GM21717 (cell line): ENCODE results near the gene ACTR10.
"Not testable (repeated sequence)": the region's sequence is repeated elsewhere in the genome, so short reads cannot be mapped to it uniquely, and the experiment has no call there.

ENCODE experiments used
- ATAC-seq: cut with Tn5 transposase; IDR thresholded peaks from one replicate; pipeline ENCODE4 v1.9.1; 2021; ENCODE audit warnings: mild to moderate bottlenecking, moderate library complexity; ENCODE audit not compliant: unreplicated experiment

Gene ACTR10

DNA sequence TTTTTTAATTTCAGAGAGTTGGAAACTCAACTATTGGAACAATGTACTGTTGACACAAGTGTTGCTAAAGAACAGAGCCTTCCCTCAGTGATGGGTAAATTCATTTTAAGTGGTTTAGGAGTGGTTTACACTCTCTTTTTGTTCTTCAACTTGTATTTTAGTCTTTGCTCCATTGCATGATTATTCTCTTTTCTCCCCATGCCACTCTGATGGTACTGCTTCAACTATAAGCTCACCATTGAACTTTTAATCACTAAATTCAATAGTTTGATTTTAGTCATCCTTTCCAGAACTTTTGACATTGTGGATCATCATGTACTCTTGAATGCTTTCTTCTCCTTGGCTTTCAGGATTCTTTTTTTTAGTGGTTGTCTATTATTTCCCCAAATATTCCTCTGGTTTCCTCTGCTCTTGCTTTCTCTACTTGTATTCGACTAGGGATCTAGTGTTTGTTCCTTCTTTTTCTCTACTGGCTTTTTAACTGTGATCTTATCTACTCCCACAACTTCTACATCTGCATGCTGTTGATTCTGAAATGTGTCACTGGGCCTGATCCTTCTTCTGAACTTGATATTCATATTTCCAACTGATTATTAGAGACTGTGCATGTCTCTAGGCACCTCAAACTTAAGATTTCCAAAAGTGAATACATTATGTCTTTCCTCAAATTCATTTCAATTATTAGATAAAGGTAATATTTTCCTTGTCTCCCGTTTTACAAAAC, 15.4 kb downstream of the ACTR10 start:
- ATAC-seq: no peak

DNA sequence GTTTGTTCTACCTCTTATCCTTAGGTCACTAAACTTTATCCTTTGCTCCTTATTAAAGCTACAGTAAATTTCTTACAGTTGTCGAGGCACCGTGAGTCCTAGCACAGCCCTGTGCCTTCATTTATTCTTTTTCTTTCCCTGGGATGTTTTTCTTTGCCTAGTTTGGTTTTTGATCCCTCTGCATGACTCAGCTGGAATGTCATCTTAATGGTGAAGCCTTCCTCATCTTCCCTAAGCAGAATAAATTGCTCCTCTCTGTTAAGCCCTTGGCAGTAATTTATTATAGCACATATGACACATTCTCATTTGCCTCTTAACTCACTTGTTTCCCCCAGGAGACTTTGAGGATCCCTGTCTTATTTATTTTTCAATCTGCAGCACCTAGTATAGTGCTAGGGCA, 16.6 kb downstream of the ACTR10 start:
- ATAC-seq: no peak

DNA sequence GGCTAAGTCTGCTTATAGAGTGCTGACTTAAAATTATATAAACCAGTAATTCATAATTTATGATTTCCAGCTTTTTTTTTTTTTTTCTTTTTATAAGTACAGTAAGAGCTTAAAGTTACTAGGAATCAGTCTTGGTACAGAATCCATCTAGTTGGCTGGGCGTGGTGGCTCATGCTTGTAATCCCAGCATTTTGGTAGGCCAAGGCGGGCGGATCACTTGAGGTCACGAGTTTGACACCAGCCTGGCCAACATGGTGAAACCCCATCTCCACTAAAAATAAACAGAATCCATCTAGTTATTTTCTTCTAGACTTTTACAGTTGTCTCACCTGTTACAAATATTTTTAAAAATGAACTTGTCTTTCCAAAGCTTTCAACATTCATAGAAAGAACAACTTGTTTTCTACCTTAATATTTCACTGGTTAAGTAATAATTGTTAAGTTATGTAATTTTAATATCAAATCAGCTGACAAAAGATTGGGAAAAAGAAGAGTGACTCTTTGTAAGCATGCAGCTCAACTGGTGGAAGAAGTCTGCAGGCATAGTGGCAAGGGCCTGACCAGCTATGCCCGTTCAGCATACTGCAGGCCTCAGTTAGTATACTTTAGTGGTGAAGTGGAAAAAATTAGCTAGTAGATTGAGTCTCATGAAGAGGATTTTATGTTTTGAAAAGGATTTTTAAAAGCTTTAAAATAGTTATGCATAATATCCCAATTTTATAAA, 27.3 kb downstream of the ACTR10 start:
- ATAC-seq: no peak

DNA sequence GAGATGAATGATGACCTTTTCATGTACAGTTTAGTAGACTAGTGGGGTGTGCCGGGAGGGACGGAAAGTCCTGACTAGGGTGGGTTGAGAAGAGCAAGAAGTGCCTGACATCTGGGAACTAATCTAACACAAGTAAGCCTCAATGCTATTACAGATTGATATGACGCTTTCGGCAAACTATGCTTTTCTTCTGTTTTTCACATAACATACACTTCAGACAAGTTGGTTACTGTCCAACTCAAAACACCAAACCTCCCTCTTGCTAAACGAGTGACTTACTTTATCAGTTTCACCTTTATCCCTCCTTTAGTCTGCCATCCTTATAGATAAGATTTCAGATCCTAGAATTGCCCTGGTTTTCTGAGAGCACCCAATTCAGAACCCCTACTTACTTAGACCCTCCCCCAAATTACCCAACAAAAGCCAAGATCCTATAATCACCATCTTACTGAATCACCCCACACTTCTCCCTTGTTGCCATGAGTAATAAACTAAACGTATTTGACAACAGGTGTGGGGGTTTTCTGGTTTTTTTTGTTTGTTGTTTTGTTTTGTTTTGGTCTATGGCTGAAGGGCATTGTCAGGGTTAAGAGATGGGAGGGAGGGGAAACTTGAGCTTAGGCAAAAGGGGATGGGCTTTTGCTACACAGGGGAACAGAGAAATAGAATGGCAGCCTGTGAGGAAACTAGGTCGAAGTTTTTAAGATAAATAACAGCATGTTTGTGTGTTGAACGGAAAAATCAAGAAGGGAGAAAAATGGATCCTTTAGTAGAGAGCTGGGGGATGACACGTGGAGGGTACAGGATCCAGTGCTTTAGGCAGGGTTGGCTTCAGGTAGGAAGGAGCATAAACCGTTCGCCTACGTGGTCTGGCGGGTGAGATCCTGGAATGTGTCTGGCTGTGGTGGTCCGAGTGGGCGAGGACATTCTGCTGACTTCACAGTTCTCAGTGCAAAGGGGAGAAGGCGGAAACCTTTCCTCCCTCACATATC, 38.6 kb downstream of the ACTR10 start:
- ATAC-seq: no peak

DNA sequence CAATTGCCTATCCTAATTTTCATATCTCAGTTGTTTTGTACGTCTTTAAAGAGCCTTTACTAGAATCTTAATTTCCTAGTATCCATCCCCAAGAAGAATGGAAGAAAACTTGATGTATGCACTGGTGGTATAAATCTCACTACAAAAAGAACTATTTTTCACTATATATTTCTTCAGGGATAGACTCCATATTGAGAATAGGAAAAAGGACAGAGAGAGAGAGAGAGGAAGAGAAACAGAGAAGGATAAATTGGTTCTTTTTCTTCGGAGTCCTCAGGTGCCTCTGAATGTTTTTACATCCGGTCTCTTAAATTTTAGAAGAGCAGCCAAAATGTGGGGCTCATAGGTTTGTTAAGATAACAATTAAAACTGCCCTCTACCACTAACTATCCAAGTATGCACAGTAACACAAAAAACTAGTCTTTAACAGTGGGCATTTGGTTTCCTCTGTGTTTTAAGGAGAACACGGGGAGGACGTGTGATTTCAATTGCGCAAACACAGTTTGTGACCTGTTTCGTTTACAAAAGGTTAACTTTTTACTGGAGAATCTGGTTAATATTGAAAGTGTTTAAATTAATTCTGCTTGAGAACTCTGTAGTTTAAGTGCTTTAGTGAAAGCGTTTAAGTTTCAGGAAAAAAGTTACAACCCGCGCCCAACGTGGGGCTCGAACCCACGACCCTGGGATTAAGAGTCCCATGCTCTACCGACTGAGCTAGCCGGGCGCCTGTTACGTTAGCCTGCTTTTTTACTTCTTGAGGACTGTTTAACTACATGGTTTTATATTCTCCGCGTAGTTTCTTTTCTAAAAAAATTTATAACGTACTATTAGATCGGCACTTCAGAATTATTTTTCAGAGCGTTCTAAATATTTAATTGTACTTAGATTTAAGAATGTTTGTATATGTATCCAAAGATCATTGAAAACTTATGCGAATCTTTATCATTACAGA, 39.6 kb downstream of the ACTR10 start:
- ATAC-seq: no peak

DNA sequence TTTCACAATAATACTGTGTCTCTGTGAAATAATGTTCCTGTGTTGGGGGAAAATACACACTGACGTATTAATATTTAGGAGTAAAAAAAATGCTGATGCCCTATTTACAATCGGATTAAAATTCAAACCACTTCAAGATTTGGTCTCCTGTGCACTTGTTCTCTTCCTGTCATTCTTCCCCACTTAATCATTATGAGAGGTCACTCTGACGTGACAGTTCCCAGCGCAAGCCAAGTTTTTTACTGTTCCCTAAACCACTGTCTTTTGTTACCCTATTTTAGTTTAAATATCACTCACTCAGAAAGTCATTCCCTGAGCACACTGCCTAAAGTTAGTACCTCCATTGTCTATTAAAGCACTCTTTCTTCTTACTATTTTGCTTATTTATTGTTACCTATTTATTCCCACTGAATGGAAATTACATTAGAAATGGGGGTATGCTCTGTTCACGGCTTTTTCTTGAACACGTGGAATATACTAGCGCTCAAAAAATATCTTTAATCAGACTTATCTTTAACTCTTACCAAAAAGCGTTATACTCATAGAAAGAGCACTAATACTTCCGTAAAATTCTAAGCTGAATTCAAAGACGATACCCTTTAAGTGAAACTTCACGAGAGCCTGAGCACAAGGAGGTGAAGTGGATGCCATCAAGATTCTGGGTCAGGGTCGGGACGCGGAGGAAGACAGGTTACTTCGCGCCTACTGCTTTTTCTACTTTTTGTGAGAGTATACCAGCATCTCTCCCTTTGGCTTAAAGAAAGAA, 44.0 kb downstream of the ACTR10 start:
- peak; percentile 36 for ATAC-seq

DNA sequence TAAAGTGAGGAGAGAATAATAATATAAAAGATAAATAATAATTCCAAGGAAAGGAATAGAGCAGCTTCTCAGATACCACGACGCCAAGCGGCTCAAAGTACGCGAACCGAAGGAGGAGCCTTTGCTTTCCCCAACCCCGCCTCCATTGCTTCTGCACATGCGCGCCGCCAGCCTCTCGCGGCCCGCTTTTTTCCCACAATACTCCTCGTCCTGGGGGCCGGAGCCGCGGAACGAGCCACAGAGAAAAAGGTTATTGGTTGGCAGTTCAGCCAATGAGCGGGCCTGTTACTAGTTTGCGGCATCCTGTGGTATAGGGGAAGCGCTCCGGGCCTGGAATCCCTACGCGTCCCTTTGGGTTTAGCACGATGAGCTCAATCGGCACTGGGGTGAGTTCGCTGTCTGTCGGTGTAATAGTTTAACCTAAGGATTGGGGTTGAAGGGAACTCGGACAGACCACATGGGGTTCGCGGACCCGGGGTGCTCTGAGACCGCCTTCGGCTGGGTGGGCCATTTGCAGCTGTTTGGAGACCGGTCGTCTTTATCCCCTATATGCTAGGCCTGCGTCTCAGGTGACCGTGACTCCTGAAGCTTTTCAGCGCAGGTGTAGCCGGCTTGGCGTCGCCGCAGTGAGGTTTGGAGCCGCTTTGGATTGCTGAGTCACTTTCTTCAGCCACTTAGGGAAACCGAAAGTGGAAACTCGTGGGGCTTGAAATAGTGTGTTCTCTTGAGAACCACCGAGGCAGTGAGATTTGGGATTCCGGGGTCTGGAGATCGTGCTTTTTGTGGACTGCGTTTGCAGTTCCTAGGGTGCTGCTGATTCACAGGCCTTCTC, 44.8 kb downstream of the ACTR10 start, which contains the start of gene PSMA3:
TSS of gene PSMA3 (plus strand) at position 288 of the 832 bp plus-strand sequence. CDS start at position 366, 78 bp downstream.
- peak; percentile 94 for ATAC-seq

DNA sequence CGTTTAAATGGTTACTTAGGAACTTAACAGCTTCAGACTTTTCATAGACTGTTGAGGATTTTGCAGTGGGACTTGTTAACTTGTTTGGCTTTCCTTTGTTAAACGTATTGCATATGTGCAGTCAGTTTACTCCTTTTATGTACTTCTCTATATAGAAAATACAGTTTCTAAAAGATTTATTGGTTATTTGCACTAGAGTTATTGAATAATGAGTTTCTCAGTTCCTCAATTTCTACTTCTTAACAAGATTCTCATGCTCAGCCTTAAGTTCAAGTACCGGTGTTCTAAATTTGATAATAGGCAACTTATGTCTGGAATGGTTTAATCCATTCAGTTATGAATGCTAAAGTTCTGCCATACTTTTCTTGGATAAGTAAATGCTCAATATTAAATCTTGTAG, 45.6 kb downstream of the ACTR10 start:
- ATAC-seq: no peak

DNA sequence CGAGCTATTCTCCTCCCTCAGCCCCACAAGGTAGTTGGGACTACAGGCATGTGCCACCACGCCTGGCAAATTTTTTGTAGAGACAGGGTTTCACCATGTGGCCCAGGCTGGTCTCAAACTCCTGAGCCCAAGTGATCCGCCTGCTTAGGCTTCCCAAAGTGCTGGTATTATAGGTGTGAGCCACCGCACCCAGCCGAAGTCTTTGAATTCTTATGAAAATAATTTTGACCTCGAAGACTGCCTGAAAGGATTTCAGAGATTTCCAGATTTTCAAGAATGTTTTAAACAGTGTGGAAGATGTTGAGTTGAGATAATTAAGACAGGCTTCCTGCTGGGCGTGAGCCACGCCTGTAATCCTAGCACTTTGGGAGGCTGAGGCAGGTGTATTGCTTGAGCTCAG, 49.7 kb downstream of the ACTR10 start:
- ATAC-seq: no peak

DNA sequence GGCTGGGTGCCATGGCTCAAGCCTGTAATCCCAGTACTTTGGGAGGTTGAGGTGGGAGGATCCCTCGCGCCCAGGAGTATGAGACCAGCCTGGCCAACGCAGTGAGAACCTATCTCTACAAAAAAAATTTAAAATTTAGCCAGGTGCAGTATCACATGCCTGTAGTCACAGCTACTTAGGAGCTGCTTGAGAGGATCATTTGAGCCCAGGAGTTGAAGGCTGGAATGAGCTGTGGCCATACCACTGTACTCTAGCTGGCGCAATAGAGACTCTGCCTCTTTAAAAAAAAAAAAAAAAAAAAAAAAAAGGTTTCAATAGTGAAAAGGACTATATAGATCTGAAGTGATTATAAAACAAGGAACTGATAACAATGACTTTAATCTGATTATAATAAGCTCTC, 58.2 kb downstream of the ACTR10 start:
- ATAC-seq: no peak

DNA sequence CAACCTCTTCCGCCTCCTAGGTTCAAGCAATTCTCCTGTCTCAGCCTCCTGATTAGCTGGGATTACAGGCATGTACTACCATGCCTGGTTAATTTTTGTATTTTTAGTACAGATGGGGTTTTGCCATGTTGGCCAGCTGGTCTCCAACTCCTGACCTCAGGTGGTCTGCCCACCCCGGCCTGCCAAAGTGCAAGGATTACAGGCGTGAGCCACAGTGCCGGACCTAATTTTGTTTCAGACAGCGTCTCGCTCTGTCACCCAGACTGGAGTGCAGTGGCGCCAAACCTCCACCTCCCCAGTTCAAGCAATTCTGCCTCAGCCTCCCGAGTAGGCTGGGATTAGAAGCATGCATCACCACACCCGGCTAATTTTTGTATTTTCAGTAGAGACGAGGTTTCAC, 62.1 kb downstream of the ACTR10 start:
- not testable (repeated sequence) for ATAC-seq

DNA sequence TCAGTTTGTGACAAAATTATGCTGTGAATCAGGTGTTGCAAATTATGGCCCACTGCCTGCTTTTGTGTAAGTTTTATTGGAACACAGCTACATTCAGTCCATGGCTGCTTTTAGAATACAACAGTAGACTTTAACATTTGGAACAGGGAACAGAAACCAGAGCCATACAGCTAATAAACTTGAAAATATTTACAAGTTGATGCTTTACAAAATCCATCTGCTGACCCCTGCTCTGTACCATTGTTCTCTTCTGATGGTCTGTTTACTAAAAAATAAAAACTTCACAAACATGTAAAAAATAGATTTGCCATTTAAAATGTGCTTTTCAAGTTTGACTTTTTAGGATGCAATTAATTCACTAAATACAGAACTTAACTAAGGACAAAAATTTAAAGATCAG, 65.5 kb downstream of the ACTR10 start:
- ATAC-seq: no peak

DNA sequence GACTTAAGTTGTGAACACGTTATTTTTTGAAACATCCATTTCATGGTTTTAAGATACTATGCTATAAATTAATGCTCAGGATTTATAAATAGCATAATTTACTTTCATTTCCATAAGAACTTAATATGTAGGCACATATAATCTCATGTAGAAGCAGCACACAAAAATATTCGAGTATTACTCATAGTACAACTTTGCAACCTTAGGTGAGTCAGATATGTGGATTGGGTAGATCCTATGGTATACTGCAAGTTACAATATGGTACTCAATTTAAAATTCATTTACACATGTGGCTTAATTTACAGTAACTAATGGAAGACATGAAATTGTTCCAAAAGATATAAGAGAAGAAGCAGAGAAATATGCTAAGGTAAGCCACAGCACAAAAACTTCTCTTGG, 70.7 kb downstream of the ACTR10 start:
- no peak for ATAC-seq

DNA sequence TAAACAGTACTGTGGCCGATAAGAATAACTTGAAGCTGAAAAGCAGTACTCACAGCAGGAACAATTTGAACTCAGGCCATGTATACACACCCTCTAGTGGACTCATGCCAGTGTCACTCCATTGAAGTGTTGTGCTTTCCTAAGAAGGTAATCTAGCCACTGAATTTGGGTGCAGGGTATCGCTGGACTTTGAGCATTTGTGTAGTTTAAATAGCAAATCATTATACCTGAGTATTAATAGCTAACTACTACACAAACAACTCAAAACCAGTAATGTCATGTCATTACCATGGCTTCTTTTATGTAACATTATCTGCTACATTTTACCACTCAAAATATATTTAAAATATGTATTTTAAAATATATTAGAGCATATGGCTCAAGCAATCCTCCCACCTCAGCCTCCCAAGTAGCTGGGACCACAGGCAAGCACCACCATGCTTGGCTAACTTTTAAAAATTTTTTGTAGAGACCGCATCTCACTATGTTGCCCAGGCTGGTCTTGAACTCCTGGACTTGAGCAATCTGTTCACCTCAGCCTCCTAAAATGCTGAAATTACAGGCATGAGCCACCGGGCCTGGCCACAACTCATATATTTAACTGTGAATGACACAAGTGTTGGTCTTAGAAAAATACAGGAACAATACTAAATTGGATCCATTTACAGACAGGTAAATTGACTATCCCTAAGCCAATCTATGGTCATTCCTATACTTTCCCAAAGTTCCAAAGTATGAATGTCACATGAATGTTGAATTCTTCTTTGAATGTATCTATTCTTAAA, 72.8 kb downstream of the ACTR10 start:
- ATAC-seq: no peak

DNA sequence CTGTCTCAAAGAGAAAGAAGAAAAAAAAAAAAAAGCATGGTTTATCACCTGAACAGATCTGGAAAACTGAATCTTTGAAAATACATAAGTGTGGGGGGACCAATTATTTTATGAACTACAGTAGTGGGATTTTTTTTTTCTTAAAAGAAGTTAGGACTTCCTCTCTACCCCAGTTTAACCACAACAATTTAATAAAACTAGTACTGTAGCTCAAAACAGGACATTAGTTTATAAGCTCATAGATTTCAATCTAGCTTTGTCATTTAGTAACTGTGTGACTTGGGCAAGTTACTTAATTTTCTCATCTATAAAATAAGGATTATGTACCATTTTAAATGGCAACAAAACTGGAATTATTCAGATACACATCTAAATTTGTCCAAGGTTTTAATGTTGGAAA, 74.9 kb downstream of the ACTR10 start:
- ATAC-seq: no peak

DNA sequence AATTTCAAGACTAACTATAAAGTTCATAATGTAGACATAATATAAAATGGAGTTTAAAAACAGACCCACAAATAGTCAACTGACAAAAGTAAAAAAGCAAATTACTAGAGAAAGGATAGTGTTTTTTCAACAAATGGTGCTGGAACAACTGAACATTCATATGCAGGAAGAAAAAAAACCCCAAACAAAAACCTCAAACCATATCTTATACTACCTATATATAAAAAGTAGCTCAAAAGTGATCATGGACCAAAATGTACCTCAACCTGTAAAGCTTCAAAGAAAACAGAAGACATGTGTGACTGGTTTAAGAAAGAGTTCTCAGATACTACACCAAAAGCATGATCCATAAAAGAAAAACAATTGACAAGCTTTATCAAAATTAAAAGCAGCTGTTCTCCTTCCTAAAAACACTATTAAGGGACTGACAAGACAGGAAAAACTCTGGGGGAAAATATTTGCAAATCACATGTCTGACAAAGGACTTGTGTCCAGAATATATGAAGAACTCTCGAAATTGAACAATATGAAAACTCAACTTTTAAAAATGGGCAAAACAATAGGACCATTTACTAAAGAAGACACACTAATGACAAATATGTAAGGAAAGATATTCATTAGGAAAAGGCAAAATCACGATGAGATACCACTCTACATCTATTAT, 75.7 kb downstream of the ACTR10 start:
- no peak for ATAC-seq

DNA sequence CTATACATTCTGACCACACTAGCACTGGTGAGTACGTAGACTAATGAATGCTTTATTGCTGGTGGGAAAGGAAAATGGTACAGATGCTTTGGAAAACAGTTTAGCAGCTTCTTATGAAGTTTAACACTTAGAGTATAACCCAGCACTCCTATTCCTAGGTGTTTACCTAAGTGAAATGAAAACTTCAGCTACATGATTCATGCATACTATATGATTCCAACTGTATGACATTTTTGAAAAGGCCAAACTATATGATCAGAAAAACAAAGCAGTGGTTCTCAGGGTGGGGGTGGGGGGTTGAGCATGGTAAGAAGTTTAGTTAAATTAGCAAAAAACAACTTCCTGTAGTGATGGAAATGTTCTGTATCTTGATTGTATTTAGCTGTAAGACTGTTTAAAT, 76.3 kb downstream of the ACTR10 start:
- no peak for ATAC-seq
